SK-N-SH (cell line): ENCODE results near the gene KANTR.

Experiments used
- CTCF ChIP-seq: fragments of 200-600 bp; sonication (generic); IDR thresholded peaks from 2 replicates; pipeline ENCODE4 v1.6.1; 2017; ENCODE audit warnings: antibody characterized with exemption, mild to moderate bottlenecking, moderate library complexity
- EP300 ChIP-seq, 2 experiments: IDR thresholded peaks; 2 replicates each; pipeline versions ENCODE4 v1.4.0 to v1.6.1; 2012; ENCODE audit warnings: borderline replicate concordance in 1 of 2, low read depth in 1 of 2, low read length in 1 of 2
- FOXM1 ChIP-seq: IDR thresholded peaks from 2 replicates; pipeline ENCODE4 v1.4.0; 2012; ENCODE audit warnings: low read depth, mild to moderate bottlenecking
- MAX ChIP-seq: IDR thresholded peaks from 2 replicates; pipeline ENCODE4 v1.4.0; 2012; ENCODE audit warnings: low read depth
- RAD21 ChIP-seq: IDR thresholded peaks from 2 replicates; pipeline ENCODE4 v1.6.1; 2012; ENCODE audit warnings: mild to moderate bottlenecking, low read length
- SMC3 ChIP-seq: IDR thresholded peaks from 2 replicates; pipeline ENCODE4 v1.6.1; 2012; ENCODE audit warnings: low read depth, low read length, improper control_type of control experiment
- TAF1 ChIP-seq: IDR thresholded peaks from 2 replicates; pipeline ENCODE4 v1.6.1; 2012; ENCODE audit warnings: low read depth, mild to moderate bottlenecking, low read length, moderate library complexity, borderline replicate concordance
- USF2 ChIP-seq: fragments of 150-350 bp; IDR thresholded peaks from 2 replicates; pipeline ENCODE4 v1.6.1; 2017; ENCODE audit warnings: antibody characterized with exemption, low read length, low read depth, borderline replicate concordance

- no peak for TF ChIP-seq CTCF
- no peak for TF ChIP-seq MAX
- TF ChIP-seq USF2 = no peak
- TF ChIP-seq FOXM1 = no peak
- TF ChIP-seq TAF1 = no peak
- TF ChIP-seq RAD21 = no peak
- TF ChIP-seq SMC3 = no peak
- no peak for TF ChIP-seq EP300 (IDR thresholded peaks at IDR 0.05; ENCODE audit: borderline replicate concordance in 1 of 2, low read depth in 1 of 2, low read length in 1 of 2)
These were observed 1.9 kb downstream of the KANTR start for GRCh38 chrX:53095796-53096195.
